Frontal cortex (tissue), 4 donors: ENCODE results near the gene TMEM41A. TPM values are rescaled to one million over a fixed set of nuclear protein-coding genes. Genes with fewer than 3 reads are reported as not detected.

Source experiments
- DNase-seq, 2 donors: peaks; one replicate each; pipeline ENCODE4 v3.0.0; 2012; ENCODE audit warnings: low spot score in 2 of 2
- FAIRE-seq: peaks from 2 replicates; lab custom pipeline; 2012; peaks lifted over from hg19 to GRCh38; lab: Jason Lieb, UNC
- total RNA-seq: library from RNA; depleted of rRNA; stranded (reverse); fragments of >200 nt; gene quantifications from one replicate; pipeline ENCODE4 v1.2.3, GENCODE V29; 2014
- donor health status: control.
- donor health status: control.
- donor health status: control.

The TMEM41A gene
- 10.2 TPM for total RNA-seq

DNA sequence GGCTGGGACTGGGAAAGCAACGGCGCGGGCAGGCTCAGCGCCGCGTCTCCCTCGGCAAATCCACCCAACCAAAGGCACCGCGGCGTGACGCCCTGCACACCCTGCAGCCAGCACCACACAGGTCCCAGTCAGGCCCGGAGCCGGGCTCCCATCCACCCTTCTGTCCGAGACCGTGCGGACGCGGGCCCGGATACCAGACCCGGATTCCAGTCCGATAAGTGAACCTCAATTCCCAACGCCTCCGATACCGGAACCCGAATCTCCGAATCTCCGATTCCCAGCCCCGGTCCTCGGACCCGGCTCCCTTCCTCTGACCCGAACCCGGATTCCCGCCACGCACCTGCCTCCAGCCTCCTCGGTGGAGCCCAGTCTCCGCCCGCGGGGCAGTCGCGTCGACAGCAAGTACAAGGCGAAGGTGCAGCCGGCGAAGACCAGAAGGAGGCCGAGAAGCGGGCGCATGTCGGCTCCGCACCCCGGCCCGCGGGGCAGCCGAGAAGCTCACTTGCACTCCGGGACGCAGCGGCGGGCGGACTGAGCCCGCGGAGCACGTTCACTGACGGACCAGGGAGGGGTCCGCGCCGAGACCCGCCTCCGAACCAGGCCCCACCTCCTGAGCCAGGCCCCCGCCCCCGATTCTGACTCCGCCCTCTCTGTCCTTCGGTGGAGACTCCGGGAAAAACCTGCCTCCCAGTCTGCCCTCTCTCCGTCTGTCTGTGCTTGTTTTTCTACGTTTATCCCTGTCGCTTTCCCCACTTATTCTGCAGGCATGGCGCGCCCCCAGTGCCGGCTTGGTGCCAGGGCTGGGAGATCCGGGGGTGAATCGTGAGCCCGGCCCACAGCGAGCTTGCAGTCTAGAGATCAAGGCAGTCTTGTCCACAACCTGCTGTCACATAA is at the start of gene TMEM41A:
Gene TMEM41A, minus strand, starts transcription at position 533 of the 894 bp plus-strand sequence. Its CDS starts 74 bp downstream, at position 459.
- DNase-seq (peak; percentile 86 to 98), FAIRE-seq (no peak)

DNA sequence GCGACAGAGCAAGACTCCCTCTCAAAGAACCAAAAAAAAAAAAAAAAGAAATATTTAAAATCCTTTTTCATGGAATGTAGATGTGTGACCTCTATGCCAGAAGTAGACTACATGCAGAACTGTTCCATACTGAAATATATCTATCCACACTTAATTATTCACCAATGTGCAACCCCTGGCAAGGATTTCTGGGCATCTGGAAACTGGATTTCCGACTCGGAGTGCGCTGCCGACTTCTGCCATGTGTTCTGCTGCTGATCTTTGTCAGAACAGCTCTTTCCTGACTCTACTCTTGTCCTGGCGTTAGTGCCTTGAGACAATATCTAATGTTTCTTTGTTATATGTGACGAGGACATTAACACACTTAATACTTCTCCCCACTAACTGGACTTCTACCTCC is 41.9 kb upstream of the TMEM41A start:
- DNase-seq (no peak), FAIRE-seq (no peak)

DNA sequence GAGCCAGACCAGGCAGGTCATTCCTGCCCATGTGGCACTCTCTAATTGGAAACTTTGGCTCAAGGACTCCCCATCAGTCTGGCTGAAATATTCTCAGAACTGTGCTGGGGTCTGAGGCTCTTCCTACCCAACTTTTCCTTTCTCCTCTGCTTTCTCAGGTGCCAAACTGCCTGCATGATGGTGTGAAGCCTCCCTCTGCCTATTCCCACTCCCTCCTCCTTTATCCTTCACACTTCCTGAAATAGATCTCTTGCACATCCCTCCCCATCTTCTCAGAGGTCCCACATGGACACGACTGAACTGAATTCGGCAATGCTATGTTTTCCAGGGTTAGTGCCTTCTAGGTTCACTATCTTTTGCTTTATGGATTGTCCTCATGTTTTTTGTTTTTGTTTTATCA is 41.1 kb upstream of the TMEM41A start:
- no peak for DNase-seq
- FAIRE-seq, result no peak

DNA sequence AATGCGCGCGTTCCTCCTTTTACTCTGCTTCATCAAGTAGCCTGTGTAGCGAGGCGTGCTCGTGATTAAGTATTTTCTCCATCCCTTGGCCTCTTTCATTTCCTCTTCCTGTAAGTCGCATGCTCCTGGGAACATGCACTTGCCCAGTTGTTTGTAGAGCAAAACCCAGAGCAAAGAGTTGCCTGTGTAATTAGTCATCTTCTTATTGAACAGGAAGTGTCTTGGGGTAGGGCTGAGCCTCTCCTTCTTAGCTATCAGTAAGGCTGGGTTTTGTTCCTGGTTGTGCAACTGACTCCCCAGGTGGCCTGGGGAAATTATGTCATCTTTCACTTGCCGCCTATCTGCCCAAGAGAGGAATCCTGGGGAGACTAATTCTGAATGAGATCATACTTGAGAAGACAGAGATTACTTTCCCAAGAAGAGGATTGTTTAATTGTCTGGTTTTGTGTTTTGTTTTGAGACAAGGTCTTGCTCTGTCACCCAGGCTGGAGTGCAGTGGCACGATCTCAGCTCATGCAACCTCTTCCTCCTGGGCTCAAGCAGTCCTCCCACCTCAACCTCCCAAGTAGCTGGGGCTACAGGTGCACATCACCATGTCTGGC is 38.6 kb upstream of the TMEM41A start:
- no peak for FAIRE-seq
- no peak for DNase-seq

DNA sequence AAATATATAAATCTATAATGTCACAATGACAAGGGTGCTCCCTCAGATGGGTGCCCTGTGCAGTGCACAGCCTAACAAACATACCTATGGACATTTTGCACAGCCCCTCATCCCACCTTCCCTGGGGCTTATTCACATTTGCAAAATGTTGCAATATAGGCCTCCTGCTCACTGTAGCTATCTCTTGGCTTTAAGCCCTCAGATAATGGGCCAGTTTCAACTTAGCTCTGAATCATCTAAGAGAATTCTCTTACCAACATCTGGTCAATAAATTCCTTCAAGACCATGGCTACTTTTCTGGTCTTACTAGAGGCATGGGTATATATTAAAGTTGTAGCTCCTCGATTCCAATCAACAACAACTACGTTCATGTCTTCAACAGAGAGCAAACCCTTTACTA is 35.7 kb upstream of the TMEM41A start:
- DNase-seq, result no peak
- FAIRE-seq, result no peak

DNA sequence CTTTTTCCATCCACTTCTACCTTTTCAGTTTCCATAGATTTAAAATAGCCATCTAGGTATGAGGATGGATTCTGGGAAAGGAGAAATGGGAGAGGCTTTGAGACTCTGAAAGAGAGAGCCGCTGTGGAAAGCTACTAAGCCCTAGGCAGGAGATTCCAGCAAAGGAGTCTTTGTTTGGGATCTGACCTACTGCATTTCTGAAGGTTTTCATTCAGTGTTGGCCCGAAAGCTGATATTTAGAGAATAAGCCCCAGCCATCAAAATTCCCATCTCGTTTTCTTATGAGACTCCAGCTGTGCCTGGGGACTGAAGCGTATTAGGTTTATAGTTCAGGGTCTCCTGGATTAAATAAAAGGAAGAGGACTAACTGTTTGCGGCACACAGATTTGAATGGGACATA is 34.1 kb upstream of the TMEM41A start:
- FAIRE-seq, result no peak

DNA sequence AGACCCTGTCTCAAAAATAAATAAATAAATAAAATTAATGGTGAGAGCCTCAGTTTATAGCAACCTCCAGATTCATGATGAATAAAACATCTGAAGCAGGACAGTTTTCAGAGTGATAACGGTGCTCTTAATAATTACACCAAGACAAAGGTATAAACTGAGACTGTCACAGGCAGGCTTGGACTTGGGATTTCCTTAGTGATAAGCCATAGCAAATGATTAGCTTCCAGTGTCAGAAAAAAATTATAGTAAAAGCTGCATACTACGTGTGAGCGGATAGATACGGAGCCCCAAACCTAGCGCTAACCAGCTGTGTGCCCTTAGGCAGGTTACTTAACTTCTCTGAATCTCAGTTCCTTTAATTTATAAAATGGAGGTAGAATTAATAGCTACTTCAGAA is 32.0 kb upstream of the TMEM41A start:
- DNase-seq (no peak), FAIRE-seq (no peak)

More for the DNA sequence above, 34.1 kb upstream of the TMEM41A start:
- peak in 1 of 2 donors; percentile 25 for DNase-seq

DNA sequence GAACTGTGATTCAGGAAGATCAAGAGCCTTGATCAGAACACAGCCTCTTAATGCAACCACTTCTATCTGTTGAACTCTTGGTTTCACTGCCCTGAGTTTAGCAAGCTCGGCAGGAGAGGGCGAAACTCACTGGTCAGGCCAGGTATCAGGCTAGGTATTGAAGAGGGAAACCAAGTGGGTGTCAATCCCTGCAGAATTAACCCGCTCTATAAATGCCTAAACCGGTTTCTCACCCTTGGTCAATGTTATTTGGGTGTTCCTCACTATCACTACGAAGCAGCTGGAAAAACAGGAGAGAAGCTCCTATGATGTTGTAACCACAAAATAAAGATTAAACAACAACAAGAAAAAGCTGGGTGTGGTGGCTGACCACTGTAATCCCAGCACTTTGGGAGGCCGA is 29.7 kb upstream of the TMEM41A start:
- FAIRE-seq (no peak), DNase-seq (no peak)

DNA sequence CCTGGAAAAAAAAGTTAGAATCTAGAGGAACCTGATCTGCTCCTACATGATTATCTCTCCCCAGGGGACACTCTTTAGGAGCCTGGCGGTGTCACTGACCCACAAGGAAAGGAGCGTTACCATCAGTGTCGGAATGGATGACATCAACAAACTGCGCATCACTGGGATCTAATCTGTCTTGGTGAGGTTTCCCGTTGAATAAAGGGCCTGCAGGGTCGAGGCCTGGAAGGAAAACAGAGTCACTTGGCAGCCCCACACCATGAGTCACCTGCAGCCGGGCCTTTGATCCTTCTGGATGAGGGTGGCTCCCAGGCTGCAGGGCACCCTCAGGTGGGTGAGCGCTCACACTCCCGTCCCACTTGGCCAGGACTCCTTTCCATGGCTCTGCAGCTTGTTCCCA is 28.5 kb upstream of the TMEM41A start:
- FAIRE-seq (no peak), DNase-seq (no peak)

DNA sequence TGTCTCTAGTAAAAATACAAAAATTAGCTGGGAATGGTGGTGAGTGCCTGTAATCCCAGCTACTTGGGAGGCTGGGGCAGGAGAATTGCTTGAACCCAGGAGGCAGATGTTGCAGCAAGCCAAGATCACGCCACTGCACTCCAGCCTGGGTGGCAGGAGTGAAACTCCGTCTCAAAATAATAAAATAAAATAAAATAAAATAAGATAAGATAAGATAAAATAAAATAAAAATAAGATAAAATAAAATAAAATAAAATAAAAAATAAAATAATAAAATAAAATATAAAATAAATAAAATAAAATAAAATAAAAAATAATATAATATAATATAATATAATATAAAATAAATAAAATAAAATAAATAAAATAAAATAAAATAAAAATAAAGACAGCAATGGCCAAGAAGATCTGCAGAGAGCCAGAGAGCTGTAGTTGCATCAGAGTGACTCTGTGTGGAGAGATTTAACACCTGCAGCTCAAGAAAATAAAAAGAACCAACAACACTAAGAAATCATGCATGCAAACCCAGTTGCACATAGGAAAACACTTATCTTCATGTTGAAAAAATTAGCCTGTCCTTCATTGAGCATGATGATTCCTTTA is 27.6 kb upstream of the TMEM41A start:
- DNase-seq (no peak), FAIRE-seq (peak; percentile 91)

DNA sequence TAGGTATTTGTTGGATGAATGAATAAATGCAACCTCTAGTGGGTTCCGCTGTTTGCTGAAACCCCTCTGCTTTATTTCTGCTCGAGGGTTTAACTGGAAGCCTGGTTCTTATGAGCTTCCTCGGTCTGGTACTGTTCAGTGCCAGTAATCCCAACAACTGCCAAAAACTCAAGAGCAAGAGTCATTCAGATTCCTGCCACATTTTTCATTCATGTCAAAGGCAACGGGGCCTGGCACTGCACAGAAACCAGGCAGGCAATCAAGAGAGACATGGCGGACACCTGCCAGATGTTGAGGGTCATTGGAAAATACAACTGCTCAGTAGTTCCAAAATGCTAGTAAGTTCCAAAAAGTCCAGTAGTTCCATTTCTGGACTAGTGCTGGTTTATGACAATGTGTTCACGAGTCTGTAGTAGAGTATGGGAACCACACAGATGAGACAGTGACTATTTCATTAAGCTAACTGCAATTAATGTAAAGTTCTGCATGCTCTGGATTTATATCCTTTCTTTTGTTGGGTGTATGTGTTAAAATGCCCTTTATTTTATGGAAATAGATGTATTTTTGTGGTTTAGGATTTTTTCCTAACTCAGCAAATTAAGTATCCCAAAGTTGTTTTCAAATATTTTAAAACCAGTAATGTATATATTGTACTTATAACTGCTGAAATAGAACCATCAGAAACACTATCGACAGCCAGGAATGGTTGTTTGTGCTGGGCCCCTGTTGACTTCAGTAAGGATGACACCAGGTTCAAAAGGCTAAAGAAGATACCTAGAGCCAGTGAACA is 22.7 kb upstream of the TMEM41A start:
- DNase-seq (no peak), FAIRE-seq (no peak)

DNA sequence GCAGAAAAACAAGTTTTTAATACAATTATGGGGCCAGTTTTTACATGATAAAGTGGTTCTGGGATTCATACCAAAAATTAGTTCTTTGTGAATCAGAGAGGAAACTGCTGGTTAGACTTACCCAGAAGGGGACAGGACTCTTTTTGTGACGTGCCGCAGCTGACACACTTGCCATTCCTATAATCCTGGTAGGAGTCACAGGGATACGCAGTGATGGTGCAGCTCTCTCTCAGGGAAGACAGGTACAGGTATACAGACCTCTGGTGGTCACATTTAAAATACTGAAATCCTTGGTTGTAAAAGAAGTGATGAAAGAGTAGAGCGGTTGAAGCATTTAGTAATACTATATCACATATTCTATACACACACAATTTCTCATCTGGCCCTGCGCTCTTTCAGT is 20.2 kb upstream of the TMEM41A start:
- FAIRE-seq, result no peak
- DNase-seq, result no peak

DNA sequence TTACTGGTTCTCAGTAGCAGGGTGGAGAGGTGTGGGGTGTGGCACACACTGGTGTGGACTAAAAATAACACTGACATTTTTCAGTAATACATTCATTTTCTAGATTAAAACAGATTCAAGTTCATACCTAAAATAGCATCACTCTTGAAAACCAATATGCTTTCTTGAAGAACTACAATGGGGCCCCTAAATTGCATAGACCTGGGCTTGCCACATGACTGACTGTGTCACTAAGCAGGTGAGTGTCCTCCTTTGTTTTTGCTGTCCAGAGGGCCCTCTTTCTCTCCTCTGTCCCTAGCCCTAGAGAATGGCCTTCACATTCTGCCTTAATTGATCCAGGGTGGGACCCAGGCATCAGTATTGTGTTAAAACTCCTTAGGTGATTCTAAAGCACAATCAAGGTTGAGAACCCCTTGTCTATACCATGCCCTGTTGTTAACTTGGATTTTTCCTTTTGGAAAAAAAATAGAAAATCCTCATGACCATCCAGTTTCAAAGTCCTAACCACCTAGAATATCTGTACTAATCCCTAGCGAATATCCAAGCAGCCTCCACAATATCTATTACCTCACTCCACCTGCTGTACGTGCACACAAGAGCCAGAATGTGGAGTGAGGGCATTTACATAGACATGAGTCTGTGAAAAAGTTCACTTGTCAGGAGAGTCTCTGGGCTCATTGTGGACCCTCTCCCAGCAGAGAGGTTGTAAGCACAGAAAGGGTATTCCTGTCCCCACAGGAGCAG is 18.7 kb upstream of the TMEM41A start:
- no peak for DNase-seq
- no peak for FAIRE-seq

DNA sequence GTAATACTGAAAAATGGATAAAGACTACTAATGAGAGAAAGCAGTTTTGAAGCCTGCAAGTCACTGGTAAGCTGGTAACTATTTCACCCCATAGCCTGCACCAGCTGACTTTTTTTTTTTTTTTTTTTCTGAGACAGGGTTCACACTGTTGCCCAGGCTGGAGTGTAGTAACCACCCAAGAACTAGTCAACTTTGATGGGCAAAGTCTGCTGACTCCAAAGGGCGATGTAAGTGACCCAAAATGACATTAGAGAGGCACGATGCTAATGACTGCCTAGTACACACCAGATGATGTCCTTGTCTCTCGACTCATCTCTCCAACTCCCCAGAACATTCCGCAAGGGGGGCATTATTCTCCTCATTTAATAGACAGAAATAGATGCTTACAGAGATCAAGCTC is 12.9 kb upstream of the TMEM41A start:
- FAIRE-seq (no peak), DNase-seq (no peak)

DNA sequence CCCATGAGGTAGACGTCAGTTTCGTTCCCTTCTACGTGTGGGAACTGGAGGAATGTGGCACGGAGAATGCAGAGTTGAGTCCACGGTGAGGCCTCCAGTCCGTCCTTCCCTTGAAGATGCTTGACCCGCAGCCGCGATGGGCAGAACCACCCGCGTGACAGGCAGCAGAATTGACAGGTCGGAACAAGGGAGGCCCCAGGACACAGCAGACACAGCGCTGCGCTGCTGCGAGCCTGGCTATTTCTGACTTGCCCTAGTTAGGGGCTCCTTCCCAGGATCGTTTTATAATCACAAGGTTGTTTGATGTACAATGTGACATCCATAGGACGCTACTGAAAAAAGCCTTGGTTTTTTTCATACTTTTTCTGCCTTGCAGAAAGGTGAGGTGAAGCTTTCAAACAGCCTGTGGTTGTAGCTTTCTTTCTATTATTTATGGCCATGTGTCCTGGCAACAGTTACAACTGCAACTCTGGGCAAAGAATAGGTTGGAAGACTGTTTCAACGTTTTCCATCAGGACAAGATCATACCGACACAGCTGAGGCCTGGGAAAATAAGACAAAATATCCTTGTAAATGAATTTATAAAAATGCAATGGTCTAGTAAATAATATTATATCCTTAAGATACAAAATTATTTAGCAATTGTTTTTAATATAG is 9.6 kb upstream of the TMEM41A start:
- DNase-seq (no peak), FAIRE-seq (no peak)

DNA sequence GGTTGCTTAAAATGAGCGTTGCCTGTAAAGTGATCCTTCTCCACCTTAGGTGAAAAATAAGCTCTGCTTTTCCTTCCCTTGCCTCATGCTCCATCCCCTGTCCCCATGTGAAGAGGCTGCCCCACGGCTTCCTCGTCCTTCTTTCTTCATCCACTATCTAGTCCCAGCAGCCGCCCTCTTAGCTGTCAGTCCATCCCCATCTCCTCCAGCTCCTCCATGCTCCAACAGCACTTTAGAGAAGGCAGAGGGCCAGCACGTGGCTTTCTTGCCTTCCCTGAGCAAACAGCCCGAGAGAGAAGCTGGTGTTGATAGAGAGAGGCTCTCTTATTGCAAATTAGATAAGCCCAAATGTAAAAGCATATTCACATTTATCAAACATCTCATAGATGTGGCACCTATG is 9.0 kb upstream of the TMEM41A start:
- FAIRE-seq (no peak), DNase-seq (no peak)

DNA sequence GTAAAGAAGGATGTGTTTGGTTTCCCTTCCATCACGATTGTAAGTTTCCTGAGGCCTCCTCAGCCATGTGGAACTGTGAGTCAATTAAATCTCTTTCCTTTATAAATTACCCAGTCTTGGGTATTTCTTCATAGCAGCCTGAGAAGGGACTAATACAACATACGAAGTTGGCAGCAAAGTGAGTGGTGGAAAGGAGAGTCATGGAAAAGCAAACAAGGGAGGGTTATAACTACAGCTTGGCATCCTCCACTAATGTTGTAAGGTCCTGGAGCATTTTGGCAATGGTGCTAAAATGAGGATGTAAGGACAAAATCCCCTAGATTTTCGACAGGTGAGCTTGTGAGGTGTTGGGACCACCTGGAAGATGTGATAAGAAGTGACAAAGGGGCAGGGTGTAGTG is 5.8 kb upstream of the TMEM41A start:
- no peak for FAIRE-seq
- DNase-seq, result no peak

DNA sequence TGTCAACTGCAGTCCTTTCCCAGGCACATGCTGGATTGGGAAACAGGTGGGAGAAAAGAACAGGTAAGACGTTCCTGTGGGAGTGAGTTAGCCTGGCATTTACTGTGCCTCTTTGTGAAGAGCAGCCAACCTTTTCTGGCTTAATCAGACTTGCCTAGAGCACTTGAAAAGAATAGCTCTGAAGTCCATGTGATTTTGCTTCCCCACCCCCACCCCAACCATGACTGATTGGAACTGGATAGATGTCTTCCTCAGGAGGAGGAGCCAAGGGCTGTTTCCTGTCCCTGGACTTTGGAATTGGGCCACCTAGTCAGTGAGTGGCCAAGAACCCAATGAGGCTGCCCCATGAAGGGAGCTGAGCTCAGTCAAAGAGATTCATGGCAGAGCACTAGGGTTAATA is 4.7 kb upstream of the TMEM41A start:
- DNase-seq (no peak), FAIRE-seq (no peak)

DNA sequence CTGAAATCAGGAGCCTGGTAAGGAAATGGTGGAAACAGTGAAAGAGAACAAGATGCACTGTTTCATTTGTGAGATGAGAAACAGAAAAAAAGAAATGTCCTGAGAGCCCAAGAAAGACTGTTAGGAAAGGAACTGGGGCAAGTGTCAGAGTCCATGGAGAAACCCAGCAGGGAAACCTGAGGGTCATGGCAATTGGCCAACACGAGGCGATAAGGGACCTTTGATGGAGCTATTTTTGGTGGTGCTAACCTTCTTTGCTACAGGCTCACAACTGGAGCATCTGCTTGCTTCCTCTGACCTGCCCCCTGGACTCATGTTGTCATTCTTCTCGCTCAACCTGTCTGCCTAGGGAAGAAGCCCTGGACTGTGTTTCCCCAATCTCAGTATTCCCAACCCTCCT is 4.2 kb upstream of the TMEM41A start:
- FAIRE-seq, result no peak
- DNase-seq, result no peak
